Activated CD8-positive, alpha-beta memory T cell treated with anti-CD3 and anti-CD28 coated beads, Interleukin-2, amount 50 U/mL, for 1 hour (primary cell): Measurements from ENCODE around the gene LCN2.
"Not testable (repeated sequence)": the region's sequence is repeated elsewhere in the genome, so short reads cannot be mapped to it uniquely, and the experiment has no call there.

Experiments used
- DNase-seq: peaks from one replicate; pipeline ENCODE4 v3.0.0-alpha.2; 2020; ENCODE audit errors: extremely low read depth

The LCN2 gene

DNA sequence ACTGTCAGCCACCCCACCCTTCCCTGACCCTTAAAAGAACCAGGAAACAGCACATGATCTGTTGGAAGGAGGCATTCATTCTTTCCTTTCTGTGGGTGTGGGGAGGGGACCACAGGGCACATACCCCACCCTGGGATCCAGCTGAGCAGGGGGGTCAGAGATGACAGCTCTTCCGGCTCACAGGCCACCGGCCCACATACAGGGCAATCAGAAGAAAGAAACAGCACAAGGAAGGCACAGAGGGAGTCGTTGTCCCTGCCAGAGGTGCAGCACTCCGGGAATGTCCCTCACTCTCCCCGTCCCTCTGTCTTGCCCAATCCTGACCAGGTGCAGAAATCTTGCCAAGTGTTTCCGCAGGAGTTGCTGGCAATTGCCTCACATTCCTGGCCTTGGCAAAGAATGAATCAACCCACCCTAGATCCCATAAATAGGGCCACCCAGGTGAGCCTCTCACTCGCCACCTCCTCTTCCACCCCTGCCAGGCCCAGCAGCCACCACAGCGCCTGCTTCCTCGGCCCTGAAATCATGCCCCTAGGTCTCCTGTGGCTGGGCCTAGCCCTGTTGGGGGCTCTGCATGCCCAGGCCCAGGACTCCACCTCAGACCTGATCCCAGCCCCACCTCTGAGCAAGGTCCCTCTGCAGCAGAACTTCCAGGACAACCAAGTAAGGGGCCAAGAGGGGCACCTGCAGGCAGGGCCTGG, at the start of gene LCN2:
LCN2 (plus strand) TSS at position 453 of the 701 bp plus-strand sequence; CDS start at position 526, 73 bp downstream.
- DNase-seq, result no peak

DNA sequence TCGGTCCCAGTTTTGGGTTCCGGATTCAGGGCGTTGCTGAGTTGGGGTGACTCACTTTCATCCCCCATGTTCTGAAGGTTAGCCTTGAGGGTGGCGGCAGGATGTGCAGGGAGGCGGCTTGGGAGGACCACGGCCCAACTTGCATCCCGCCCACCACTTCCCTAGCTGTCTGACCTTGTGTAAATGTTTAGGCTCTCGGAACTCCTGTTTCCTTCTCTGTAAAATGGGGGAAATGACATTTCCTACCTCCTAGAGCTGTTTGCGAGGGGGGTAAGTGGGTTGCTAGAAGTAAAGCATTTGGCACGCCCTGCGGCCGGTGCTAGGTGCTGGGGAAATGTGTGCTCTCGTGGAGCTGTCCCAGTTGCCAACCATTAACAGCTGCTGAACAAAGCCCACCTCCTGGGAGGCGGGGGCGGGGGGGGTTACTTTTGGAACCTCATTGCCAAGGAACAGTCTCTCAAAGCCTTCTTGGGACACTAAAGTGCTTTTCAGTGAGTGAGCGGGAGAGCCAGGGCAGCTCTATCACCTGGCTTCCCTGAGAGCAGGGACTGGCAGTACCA, 49.2 kb upstream of the LCN2 start:
- no peak for DNase-seq

DNA sequence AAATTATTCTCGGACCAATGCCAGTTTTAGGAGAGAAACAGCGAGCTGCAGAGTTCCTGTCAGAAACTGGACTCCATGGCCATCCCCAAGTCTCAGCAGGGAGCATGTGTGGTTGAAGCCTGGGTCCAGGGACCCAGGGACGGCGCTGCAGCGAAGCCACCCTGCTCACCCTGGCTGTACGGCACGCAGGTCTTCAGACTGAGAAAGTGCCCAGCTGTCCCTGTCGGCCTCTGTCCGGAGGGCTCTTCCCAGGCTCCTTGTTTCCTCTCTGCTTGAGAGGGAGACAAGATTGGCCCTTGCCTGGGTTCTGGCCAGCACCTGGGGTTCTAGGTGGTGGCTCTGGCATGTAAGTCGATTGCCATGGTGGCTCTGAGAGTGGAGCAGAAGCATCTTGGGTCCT, 48.7 kb upstream of the LCN2 start:
- DNase-seq, result no peak

DNA sequence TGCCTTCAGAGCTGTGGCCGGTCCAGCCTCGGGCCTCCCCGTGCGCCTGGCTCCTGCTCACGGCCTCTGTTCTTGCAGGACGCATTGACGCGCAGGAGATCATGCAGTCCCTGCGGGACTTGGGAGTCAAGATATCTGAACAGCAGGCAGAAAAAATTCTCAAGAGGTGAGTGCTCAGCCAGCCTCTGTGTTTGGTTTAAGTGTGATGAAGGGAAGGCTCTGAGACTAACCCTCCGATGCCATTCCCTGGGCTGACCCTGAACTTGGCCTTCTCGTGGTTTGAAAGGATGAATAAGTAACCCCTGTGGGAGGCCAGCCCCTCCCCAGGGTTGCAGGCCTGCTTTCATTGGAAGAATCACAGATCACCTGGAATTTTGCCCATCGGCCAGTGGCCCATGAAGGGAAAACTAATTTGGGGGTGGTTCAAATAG, 48.0 kb upstream of the LCN2 start:
- DNase-seq, result no peak

DNA sequence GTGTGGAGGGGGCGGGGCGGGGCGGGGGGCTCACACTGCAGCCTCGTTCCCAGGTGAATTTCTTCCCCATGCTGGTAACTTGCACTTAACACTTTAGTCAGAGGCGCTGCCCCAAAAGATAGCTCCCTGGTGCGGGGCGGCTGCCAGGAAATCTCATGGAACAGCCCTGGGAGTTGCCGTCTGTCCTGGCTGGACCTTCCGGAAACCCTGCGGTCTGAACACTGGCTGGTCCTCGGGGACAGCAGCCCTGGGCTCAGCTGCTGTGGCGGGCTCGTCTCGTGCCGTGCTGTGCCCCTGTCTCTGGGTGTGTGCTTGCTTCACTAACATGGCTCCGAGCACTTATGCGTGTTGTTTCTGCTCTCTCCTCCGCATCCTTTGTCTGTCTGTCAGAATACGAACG, 47.6 kb upstream of the LCN2 start:
- no peak for DNase-seq

DNA sequence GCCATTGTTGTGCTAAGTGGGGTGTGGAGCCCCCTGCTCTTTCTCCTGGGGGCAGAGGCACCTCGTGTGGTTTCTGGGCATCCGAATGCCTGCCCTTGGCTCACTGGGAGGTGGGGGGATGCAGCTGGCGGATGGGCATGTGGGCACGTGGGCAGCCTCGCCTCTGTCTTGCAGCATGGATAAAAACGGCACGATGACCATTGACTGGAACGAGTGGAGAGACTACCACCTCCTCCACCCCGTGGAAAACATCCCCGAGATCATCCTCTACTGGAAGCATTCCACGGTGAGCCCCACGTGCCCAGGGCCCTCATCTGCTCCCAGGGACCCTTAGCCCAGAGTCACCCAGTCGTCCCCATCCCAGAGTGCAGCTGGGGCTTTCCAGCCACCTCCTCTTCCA, 47.1 kb upstream of the LCN2 start:
- no peak for DNase-seq

DNA sequence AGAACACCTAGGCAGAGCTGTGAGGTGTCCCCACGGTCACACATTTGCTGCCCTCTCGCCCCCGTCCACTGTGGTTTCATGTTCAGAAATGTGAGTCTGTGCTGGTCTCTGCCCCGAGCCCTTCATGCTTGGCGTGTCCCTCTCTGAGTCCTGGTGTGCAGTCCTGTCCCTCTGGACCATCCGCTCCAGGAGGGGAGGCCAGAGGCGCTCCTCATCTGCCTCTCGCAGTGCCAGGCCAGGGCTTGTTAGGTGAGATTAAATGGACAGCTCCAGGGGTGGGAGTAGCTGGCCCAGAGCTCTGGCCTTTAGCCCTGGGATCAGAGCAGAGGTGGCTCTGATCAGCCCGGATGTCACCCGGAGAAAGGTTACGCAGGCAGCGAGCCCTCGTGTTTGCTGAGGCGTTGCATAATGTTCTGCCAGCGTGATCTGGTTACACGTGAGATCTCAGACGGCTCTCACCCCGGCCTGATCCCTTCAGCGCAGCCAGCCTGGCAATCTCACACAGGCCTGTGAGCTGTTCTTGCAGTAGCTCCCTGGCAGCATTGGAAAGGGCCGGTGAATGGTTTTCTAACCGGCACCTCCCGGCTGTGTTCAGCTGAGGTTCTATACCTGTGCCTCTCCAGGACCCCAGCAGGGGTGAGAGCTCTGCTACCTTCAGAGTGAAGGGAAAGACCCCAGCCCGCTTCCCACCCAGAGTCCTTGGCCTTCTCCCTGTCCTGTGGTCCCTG, 46.2 kb upstream of the LCN2 start:
- DNase-seq, result no peak

DNA sequence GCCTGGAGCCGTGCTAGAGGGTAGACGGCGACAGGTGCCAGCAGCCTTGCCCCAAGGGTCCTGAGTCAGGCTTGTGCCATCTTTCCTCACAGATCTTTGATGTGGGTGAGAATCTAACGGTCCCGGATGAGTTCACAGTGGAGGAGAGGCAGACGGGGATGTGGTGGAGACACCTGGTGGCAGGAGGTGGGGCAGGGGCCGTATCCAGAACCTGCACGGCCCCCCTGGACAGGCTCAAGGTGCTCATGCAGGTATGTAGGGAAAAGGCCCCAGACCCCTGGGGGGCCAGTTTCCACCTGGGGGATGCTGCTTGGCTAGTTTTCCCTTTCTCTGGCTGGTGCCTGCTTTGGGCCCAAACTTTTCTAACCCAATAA, 45.7 kb upstream of the LCN2 start:
- no peak for DNase-seq

DNA sequence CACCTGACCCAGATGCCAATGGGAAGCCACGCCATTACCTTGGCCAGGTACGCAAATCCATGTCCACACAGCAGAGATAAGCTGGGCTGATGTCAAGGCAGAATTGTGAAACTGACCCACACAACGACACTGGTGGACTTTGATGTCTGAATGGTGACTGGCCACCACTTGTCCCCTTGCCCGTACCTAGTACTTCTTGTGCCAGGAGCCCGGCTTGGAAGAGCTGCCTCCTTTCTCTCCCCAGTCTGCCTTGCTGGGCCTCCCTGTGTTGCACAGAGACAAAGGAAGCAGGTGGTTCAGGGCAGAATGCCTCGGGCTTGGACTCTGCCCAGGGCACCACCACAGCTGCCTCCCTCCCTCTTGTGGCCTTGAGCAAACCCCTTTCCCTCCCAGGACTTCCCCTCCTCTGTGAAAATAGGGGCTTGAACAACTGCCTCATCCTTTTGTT, 45.1 kb upstream of the LCN2 start:
- no peak for DNase-seq

DNA sequence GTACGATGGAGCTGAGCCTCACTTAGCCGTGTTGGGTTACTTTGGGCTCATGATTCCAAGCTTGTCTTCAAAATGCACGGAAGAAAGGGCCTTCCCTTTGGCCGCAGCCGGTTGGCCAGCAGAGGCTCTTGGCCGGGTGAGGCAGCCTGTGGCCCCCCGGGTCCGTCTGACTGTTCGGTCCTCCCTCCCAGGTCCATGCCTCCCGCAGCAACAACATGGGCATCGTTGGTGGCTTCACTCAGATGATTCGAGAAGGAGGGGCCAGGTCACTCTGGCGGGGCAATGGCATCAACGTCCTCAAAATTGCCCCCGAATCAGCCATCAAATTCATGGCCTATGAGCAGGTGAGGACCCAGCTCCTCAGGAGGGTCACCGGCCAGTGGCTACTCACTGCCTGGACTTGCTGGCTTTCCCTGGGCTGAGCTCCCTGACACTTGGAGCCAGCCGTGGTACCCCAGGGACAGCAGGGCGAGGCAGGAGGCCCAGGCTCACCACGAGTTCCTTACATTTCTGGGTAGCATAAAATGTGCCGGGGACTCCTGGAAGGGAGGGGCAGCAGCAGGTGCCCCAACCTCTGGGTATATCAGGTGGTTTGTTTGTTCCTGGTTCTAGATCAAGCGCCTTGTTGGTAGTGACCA, 43.6 kb upstream of the LCN2 start:
- DNase-seq, result no peak

DNA sequence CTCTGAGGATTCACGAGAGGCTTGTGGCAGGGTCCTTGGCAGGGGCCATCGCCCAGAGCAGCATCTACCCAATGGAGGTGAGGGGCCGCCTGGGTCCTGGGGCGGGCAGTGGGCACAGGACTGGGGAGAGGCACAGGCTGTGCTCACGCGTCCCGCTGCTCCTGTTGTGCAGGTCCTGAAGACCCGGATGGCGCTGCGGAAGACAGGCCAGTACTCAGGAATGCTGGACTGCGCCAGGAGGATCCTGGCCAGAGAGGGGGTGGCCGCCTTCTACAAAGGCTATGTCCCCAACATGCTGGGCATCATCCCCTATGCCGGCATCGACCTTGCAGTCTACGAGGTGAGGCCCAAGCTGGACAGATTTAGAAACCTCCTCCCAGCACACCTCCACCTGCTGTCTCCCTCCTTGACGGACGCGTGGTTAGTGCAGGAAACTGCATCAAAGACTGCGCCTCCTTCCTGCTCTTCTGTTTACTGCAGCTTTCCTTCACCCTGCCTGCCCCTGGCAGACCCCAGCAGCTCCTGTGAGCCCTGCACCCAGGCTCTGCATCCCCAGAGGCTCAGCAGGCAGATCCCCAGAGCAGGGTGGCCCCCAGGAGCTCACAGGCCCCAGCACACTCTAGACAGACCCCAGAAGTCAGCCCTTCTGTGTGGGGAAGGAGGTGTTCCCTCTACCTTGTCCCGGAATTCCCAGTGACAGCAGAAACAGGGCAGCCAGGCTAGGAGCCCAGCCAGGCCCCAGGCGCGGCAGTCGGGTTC, 42.9 kb upstream of the LCN2 start:
- DNase-seq, result no peak

DNA sequence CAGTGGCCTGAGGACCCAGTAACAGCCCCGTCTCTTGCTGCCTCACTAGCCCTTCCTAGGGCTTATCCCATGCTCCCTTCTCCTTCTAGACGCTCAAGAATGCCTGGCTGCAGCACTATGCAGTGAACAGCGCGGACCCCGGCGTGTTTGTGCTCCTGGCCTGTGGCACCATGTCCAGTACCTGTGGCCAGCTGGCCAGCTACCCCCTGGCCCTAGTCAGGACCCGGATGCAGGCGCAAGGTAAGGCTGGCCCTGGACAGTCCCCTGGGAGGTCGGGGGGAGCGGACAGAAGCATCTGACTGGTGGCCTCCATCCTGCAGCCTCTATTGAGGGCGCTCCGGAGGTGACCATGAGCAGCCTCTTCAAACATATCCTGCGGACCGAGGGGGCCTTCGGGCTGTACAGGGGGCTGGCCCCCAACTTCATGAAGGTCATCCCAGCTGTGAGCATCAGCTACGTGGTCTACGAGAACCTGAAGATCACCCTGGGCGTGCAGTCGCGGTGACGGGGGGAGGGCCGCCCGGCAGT, 42.2 kb upstream of the LCN2 start:
- DNase-seq, result no peak

DNA sequence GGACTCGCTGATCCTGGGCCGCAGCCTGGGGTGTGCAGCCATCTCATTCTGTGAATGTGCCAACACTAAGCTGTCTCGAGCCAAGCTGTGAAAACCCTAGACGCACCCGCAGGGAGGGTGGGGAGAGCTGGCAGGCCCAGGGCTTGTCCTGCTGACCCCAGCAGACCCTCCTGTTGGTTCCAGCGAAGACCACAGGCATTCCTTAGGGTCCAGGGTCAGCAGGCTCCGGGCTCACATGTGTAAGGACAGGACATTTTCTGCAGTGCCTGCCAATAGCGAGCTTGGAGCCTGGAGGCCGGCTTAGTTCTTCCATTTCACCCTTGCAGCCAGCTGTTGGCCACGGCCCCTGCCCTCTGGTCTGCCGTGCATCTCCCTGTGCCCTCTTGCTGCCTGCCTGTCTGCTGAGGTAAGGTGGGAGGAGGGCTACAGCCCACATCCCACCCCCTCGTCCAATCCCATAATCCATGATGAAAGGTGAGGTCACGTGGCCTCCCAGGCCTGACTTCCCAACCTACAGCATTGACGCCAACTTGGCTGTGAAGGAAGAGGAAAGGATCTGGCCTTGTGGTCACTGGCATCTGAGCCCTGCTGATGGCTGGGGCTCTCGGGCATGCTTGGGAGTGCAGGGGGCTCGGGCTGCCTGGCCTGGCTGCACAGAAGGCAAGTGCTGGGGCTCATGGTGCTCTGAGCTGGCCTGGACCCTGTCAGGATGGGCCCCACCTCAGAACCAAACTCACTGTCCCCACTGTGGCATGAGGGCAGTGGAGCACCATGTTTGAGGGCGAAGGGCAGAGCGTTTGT, 41.6 kb upstream of the LCN2 start:
- no peak for DNase-seq

DNA sequence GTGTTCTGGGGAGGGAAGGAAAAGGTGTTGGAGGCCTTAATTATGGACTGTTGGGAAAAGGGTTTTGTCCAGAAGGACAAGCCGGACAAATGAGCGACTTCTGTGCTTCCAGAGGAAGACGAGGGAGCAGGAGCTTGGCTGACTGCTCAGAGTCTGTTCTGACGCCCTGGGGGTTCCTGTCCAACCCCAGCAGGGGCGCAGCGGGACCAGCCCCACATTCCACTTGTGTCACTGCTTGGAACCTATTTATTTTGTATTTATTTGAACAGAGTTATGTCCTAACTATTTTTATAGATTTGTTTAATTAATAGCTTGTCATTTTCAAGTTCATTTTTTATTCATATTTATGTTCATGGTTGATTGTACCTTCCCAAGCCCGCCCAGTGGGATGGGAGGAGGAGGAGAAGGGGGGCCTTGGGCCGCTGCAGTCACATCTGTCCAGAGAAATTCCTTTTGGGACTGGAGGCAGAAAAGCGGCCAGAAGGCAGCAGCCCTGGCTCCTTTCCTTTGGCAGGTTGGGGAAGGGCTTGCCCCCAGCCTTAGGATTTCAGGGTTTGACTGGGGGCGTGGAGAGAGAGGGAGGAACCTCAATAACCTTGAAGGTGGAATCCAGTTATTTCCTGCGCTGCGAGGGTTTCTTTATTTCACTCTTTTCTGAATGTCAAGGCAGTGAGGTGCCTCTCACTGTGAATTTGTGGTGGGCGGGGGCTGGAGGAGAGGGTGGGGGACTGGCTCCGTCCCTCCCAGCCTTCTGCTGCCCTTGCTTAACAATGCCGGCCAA, 40.8 kb upstream of the LCN2 start:
- DNase-seq, result no peak

DNA sequence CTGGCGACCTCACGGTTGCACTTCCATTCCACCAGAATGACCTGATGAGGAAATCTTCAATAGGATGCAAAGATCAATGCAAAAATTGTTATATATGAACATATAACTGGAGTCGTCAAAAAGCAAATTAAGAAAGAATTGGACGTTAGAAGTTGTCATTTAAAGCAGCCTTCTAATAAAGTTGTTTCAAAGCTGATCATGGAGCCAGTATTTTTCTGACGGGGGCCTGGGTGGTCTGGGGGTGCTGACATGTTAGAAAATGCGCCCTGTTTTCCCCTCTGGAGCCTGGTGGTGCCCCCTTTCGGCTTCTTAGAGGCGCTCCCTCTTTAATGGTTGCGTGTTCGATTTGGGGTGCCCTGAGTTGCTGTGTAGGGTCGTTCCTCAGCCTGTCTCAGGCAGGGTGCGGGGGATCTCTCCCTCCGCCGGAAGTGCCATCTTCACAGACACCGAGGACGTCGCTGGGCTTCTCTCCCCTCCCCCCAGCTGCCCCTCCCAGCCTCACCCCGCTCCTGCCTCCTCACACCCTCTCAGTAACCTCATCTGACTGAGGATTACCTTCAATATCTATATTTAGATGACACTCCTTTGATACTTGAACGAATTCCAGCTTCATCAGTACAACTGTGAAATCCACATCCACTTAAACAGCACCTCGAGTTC, 40.1 kb upstream of the LCN2 start:
- DNase-seq, result no peak

DNA sequence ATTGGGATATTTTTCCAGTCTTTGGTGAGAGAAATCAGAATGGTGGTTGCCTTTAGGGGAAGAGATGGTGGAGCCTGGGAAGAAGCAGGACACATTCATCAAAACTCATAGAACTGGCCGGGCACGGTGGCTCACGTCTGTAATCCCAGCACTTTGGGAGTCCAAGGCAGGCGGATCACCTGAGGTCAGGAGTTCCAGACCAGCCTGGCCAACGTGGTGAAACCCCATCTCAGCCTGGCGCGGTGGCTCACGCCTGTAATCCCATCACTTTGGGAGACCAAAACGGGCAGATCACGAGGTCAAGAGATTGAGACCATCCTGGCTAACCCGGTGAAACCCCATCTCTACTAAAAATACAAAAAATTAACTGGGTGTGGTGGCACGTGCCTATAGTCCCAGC, 37.5 kb upstream of the LCN2 start:
- not testable (repeated sequence) for DNase-seq

DNA sequence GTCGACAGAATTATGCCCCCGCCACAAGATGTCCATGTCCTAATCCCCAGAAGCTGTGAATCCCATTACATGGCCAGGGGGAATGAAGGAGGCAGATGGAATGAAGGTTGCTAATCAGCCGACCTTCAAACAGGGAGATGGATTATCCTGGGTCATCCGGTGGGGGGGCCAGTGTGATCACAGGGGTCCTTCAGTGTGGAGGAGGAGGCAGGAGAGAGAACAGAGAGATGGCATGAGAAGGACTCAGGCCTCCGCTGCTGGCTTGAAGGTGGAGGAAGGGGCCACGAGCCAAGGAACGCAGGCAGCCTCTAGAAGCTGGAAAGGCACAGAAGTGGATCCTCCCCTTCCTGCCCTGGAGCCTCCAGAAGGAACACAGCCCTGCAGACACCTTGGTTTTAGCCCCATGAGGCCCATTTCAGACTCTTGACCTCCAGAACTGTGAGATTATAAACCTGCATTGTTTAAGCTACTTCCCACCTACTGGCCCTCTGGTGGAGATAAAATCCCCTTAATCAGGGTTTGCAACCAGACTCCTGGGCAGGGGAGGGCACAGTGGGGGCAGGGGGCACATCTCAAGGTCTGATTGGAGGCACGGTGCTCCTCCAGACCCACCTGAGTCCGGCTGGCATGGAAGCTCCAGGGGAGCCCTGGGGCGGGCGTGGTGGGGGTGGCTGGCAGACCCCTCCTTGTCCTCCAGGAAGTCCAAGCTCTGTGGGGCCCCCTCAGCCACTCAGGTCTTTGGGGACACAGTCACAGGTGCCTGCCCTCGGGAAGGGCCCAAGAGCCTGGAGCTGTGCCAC, 35.5 kb upstream of the LCN2 start:
- no peak for DNase-seq

DNA sequence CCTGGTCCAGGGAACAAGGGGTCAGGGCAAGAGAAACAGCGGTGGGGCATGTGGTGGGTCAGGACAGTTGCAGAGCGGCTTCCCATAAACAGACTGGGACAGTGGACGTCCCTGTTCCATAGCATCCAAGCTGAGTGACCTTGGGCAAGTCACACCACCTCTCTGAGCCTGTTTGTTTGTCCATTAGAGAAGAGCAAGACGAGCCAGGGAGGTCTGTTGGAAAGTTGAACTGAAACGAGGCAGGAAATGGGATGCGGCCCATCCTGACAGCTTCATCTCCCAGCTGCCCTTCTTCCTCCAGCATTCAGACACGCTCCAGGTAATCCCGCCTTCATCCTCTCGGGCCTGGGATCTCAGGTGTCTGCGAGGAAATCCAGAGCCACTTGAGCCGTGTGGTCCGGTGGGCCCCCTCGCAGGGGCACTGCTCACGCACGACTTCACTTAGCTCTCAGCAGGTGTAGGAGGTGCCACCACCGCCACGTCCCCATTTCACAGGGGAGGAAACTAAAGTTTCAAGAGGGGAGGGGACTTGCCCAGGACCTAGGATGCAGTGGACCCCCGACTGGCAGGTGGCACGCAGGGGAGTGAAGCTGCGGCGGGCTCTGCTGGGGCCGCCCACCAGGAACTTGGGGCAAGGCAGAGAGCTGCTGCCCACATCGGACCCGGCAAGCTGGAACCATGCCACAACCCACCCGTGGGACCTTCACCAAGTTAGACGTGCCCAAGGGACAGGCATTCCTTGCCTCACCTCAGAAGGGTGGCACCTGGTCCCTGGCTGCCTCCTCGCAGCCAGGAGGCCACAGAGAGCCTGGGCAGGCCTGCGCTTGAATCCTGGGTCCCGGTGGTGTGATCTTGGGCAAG, 34.7 kb upstream of the LCN2 start:
- no peak for DNase-seq
